ENCODE data around the gene ADO. TPM values are rescaled to one million over a fixed set of nuclear protein-coding genes. Genes with fewer than 3 reads are reported as not detected.

ADO gene
- total RNA-seq, 2 donors from 2014 or later, result 8.9 to 9.9 TPM

DNA sequence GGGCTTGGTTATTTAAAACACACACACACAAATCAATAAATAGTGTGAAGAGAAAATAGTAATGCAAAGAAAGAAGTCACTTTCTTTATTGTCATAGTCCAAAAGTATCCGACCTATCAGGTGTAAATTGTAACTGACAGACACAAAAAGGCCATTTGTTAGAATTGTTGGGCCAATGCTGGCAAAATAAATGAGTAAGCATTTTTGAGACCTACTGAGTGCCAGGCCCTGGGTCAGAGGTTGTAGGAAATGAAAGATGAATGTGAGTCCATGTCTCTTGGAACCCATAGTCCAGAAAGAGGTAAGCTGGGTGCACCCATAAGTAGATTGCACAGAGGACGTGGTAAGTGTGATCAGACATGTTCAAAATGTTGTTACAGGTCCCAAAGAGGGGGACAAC lies 25.1 kb downstream of the ADO start:
- peaks cover 0 to 2% of the 10 kb centered on the region in 2 donors for H3K27me3 ChIP-seq
- ATAC-seq (no peak), DNase-seq (no peak)
- WGBS, 2 donors, result 36 to 39% methylated on average over 2 of the region's 2 CpGs
- no peaks in the 10 kb centered on the region for H3K4me1 ChIP-seq
- H3K4me3 ChIP-seq, result no peak overlapping the region
- H3K27ac ChIP-seq, result no peak overlapping the region
- H3K9me3 ChIP-seq, result no peaks in the 10 kb centered on the region
- TF ChIP-seq CTCF (IDR thresholded peaks at IDR 0.05) (no peak), POLR2A (IDR thresholded peaks at IDR 0.05) (no peak)
- intact Hi-C loops (cut with DNase I), result no loop called here
- no peaks in the 10 kb centered on the region for H3K36me3 ChIP-seq (replicated peaks in 1 of 2; ENCODE audit: insufficient read depth in 1 of 2, low read depth in 2 of 2)

DNA sequence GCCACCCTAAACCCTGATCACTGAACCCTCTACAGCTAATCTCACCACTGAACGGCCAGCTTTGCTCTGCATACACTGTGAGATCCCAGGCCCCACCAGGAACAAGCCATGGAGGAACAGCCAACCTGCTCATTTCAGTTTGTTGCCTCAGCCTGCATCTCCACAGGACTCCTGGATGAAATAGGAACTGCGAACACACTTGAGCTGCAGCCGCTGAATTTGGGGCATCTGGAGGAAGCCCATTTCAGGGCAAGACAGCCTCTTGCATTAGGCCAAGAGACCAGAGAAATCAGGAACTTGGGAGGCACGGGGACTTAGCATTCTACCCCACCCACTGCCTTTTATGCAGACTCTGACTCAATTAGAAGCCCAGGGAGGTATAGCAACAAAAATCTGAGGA lies 26.2 kb downstream of the ADO start:
- ATAC-seq (no peak), DNase-seq (no peak)
- Histone ChIP-seq H3K36me3 (replicated peaks in 1 of 2; ENCODE audit: insufficient read depth in 1 of 2, low read depth in 2 of 2) (no peaks in the 10 kb centered on the region), H3K4me3 (no peak overlapping the region), H3K27ac (no peak overlapping the region), H3K9me3 (no peaks in the 10 kb centered on the region), H3K4me1 (no peaks in the 10 kb centered on the region), H3K27me3 (peaks cover 0 to 2% of the 10 kb centered on the region in 2 donors)
- 53 to 61% methylated on average over 4 of the region's 4 CpGs for WGBS, 2 donors
- intact Hi-C loops (cut with DNase I), result no loop called here
- TF ChIP-seq POLR2A (IDR thresholded peaks at IDR 0.05), result no peak
- TF ChIP-seq CTCF (IDR thresholded peaks at IDR 0.05), result no peak

GRCh38 chr10:62831346-62831745 lies 26.8 kb downstream of the ADO start:
- DNase-seq, result no peak
- Histone ChIP-seq H3K27me3 (peaks cover 0 to 2% of the 10 kb centered on the region in 2 donors), H3K27ac (no peak overlapping the region), H3K4me1 (no peaks in the 10 kb centered on the region), H3K4me3 (no peak overlapping the region), H3K9me3 (no peaks in the 10 kb centered on the region), H3K36me3 (replicated peaks in 1 of 2; ENCODE audit: insufficient read depth in 1 of 2, low read depth in 2 of 2) (no peaks in the 10 kb centered on the region)
- no peak for TF ChIP-seq CTCF (IDR thresholded peaks at IDR 0.05)
- no peak for TF ChIP-seq POLR2A (IDR thresholded peaks at IDR 0.05)
- ATAC-seq, result no peak
- 23 to 29% methylated on average over 2 of the region's 2 CpGs for WGBS, 2 donors
- intact Hi-C loops (cut with DNase I), result no loop called here

- intact Hi-C loops (cut with DNase I), result no loop called here
- H3K9me3 ChIP-seq, result no peaks in the 10 kb centered on the region
- H3K27me3 ChIP-seq, result no peaks in the 10 kb centered on the region
- TF ChIP-seq CTCF (IDR thresholded peaks at IDR 0.05), result no peak
- TF ChIP-seq POLR2A (IDR thresholded peaks at IDR 0.05), result no peak
- H3K27ac ChIP-seq, result no peak overlapping the region
- WGBS, 2 donors, result 49 to 76% methylated on average over 2 of the region's 2 CpGs
- H3K36me3 ChIP-seq (replicated peaks in 1 of 2; ENCODE audit: insufficient read depth in 1 of 2, low read depth in 2 of 2), result no peaks in the 10 kb centered on the region
- ATAC-seq (no peak), DNase-seq (no peak)
- H3K4me1 ChIP-seq, result no peaks in the 10 kb centered on the region
- H3K4me3 ChIP-seq, result no peak overlapping the region
Observed at GRCh38 chr10:62839590-62839989, 35.1 kb downstream of the ADO start.

DNA sequence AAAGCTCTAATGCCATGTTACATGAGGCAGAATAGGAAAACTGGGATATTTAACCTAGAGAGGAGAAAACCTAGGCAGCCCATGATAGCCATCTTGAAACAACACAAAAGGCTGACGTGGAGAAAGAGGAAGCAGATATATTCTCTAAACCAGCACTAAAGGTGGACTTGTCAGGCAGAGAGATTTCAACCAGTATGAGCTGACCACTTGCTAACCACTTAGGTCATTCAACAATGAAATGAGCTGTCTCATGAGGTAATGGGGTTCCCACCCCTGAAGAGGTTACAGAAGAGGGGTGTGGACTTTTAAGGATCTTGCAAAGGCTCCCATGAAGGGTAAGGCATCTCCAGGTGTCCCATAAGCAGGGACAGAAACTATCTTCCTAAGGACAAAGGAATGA lies 38.5 kb downstream of the ADO start:
- WGBS, 2 donors, result 28 to 48% methylated on average over 1 of the region's 1 CpG
- no peak for ATAC-seq
- Histone ChIP-seq H3K36me3 (replicated peaks in 1 of 2; ENCODE audit: insufficient read depth in 1 of 2, low read depth in 2 of 2) (no peaks in the 10 kb centered on the region), H3K4me3 (no peak overlapping the region), H3K27me3 (no peaks in the 10 kb centered on the region), H3K9me3 (peaks cover 0 to 5% (median 0%) of the 10 kb centered on the region in 3 donors), H3K27ac (no peak overlapping the region), H3K4me1 (no peaks in the 10 kb centered on the region)
- TF ChIP-seq CTCF (IDR thresholded peaks at IDR 0.05) (no peak), POLR2A (IDR thresholded peaks at IDR 0.05) (no peak)
- no peak for DNase-seq
- intact Hi-C loops (cut with DNase I), result no loop called here

All from body of pancreas (tissue), 4 donors.